ENCODE measurements around the gene MAP3K4. TPM values are rescaled to one million over a fixed set of nuclear protein-coding genes. Genes with fewer than 3 reads are reported as not detected.

MAP3K4 gene
- polyA plus RNA-seq, 4 donors, result 12.4 to 29.5 (median 18.2) TPM

DNA sequence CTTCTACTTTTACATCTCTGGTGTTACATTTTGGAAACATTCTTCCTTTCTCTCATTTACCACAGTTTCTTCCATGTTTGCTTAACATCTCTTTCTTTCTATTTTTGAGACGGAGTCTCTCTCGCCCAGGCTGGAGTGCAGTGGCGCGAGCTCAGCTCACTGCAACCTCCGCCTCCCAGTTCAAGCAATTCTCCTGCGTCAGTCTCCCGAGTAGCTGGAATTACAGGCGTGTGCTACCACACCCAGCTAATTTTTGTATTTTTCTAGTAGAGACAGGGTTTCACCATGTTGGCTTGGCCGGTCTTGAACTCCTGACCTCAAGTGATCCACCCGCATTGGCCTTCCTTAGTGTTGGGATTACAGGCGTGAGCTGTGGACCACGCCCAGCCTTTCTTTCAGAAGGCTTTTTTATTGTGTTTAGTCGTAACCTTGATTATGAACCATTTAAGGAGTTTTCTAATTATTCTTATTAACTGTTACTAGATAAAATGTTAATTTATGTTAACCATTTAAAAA is 27.8 kb downstream of the MAP3K4 start:
- Histone ChIP-seq H3K27ac (ENCODE audit: low read depth in 1 of 3, low read length in 2 of 3) (no peak overlapping the region), H3K9me3 (ENCODE audit: control insufficient read depth in 2 of 2, insufficient read depth in 1 of 2, low read depth in 1 of 2, low read length in 1 of 2) (no peaks in the 10 kb centered on the region), H3K36me3 (ENCODE audit: control insufficient read depth in 3 of 3, insufficient read depth in 2 of 3, low read depth in 1 of 3, low read length in 3 of 3) (peaks cover 0 to 7% (median 0%) of the 10 kb centered on the region in 3 donors), H3K4me1 (ENCODE audit: control insufficient read depth in 3 of 3, insufficient read depth in 2 of 3, low read depth in 1 of 3, low read length in 2 of 3) (peaks cover 0 to 5% (median 2%) of the 10 kb centered on the region in 3 donors), H3K27me3 (ENCODE audit: control insufficient read depth in 3 of 3, insufficient read depth in 3 of 3, low read length in 3 of 3) (no peaks in the 10 kb centered on the region), H3K4me3 (ENCODE audit: low read depth in 1 of 3, low read length in 3 of 3) (no peak overlapping the region)
- FAIRE-seq (no peak), DNase-seq (no peak)
- 86 to 92% (median 88%) methylated on average over 13 of the region's 13 CpGs for WGBS, 3 donors

GRCh38 chr6:161021543-161021942 is 30.0 kb downstream of the MAP3K4 start:
- Histone ChIP-seq H3K27me3 (ENCODE audit: control insufficient read depth in 3 of 3, insufficient read depth in 3 of 3, low read length in 3 of 3) (no peaks in the 10 kb centered on the region), H3K27ac (ENCODE audit: low read depth in 1 of 3, low read length in 2 of 3) (no peak overlapping the region), H3K9me3 (ENCODE audit: control insufficient read depth in 2 of 2, insufficient read depth in 1 of 2, low read depth in 1 of 2, low read length in 1 of 2) (no peaks in the 10 kb centered on the region), H3K4me3 (ENCODE audit: low read depth in 1 of 3, low read length in 3 of 3) (no peak overlapping the region), H3K36me3 (ENCODE audit: control insufficient read depth in 3 of 3, insufficient read depth in 2 of 3, low read depth in 1 of 3, low read length in 3 of 3) (peaks cover 0 to 5% (median 0%) of the 10 kb centered on the region in 3 donors), H3K4me1 (ENCODE audit: control insufficient read depth in 3 of 3, insufficient read depth in 2 of 3, low read depth in 1 of 3, low read length in 2 of 3) (peaks cover 0 to 5% (median 2%) of the 10 kb centered on the region in 3 donors)
- FAIRE-seq (no peak), DNase-seq (no peak)

GRCh38 chr6:161021998-161022743 is 30.6 kb downstream of the MAP3K4 start:
- Histone ChIP-seq H3K4me1 (ENCODE audit: control insufficient read depth in 3 of 3, insufficient read depth in 2 of 3, low read depth in 1 of 3, low read length in 2 of 3) (peaks cover 0 to 5% (median 2%) of the 10 kb centered on the region in 3 donors), H3K4me3 (ENCODE audit: low read depth in 1 of 3, low read length in 3 of 3) (no peak overlapping the region), H3K36me3 (ENCODE audit: control insufficient read depth in 3 of 3, insufficient read depth in 2 of 3, low read depth in 1 of 3, low read length in 3 of 3) (peaks cover 0 to 5% (median 0%) of the 10 kb centered on the region in 3 donors), H3K27ac (ENCODE audit: low read depth in 1 of 3, low read length in 2 of 3) (no peak overlapping the region), H3K27me3 (ENCODE audit: control insufficient read depth in 3 of 3, insufficient read depth in 3 of 3, low read length in 3 of 3) (no peaks in the 10 kb centered on the region), H3K9me3 (ENCODE audit: control insufficient read depth in 2 of 2, insufficient read depth in 1 of 2, low read depth in 1 of 2, low read length in 1 of 2) (no peaks in the 10 kb centered on the region)
- peak; percentile 25 to 31 for DNase-seq
- WGBS, 3 donors, result 57 to 83% (median 76%) methylated on average over 8 of the region's 8 CpGs
- no peak for FAIRE-seq

DNA sequence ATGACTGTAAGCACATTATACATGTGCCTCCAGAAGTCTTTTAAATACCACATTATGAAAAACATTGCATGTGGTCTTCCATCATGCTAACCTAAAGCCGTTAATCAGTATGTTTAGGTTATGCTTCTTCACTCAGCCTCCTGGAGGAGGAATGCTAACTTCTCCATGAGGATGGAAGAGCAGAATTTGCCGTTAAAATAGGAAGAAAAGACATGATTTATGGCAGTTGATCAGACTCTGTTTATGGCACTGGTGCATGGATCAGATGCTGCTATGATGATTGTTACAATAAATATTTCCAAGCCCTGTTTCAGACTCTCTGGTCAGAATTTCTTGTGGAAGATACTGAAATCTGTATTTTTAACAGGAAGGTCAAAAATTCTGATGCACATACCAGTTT is 31.7 kb downstream of the MAP3K4 start:
- Histone ChIP-seq H3K36me3 (ENCODE audit: control insufficient read depth in 3 of 3, insufficient read depth in 2 of 3, low read depth in 1 of 3, low read length in 3 of 3) (peaks cover 0 to 5% (median 0%) of the 10 kb centered on the region in 3 donors), H3K27me3 (ENCODE audit: control insufficient read depth in 3 of 3, insufficient read depth in 3 of 3, low read length in 3 of 3) (no peaks in the 10 kb centered on the region), H3K27ac (ENCODE audit: low read depth in 1 of 3, low read length in 2 of 3) (no peak overlapping the region), H3K4me1 (ENCODE audit: control insufficient read depth in 3 of 3, insufficient read depth in 2 of 3, low read depth in 1 of 3, low read length in 2 of 3) (peaks cover 2 to 5% (median 3%) of the 10 kb centered on the region in 3 donors), H3K4me3 (ENCODE audit: low read depth in 1 of 3, low read length in 3 of 3) (no peak overlapping the region), H3K9me3 (ENCODE audit: control insufficient read depth in 2 of 2, insufficient read depth in 1 of 2, low read depth in 1 of 2, low read length in 1 of 2) (no peaks in the 10 kb centered on the region)
- 70 to 86% (median 71%) methylated on average over 2 of the region's 2 CpGs for WGBS, 3 donors
- no peak for DNase-seq
- FAIRE-seq, result no peak

DNA sequence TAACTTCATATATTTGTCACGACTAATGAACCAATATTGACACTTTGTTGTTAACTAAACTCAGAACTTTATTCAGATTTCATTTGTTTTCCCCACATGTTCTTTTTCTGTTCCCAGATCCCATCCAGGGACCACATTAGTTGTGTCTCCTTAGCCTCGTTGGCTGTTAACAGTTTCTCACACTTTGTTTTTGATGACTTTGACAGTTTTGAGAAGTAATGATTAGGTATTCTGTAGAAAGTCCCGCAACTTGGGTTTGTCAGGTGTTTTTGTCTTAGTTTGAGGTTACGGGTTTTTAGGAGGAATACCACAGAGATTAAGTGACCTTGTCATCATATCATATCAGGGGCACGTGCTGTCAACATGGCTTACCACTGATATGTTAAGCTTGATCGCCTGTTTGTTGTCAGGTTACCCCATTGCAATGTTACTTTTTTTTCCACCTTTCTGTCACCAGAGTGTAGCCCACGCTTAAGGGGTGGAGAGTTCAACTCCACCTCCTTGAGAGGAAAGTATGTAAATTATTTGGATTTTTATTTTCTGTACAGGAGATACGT is 32.9 kb downstream of the MAP3K4 start:
- Histone ChIP-seq H3K27me3 (ENCODE audit: control insufficient read depth in 3 of 3, insufficient read depth in 3 of 3, low read length in 3 of 3) (no peaks in the 10 kb centered on the region), H3K27ac (ENCODE audit: low read depth in 1 of 3, low read length in 2 of 3) (no peak overlapping the region), H3K9me3 (ENCODE audit: control insufficient read depth in 2 of 2, insufficient read depth in 1 of 2, low read depth in 1 of 2, low read length in 1 of 2) (no peaks in the 10 kb centered on the region), H3K4me3 (ENCODE audit: low read depth in 1 of 3, low read length in 3 of 3) (no peak overlapping the region), H3K4me1 (ENCODE audit: control insufficient read depth in 3 of 3, insufficient read depth in 2 of 3, low read depth in 1 of 3, low read length in 2 of 3) (peaks cover under 1 to 9% (median 5%) of the 10 kb centered on the region in 3 donors), H3K36me3 (ENCODE audit: control insufficient read depth in 3 of 3, insufficient read depth in 2 of 3, low read depth in 1 of 3, low read length in 3 of 3) (peaks cover 0 to 3% (median 0%) of the 10 kb centered on the region in 3 donors)
- DNase-seq (no peak), FAIRE-seq (no peak)
- WGBS, 3 donors, result 84 to 94% (median 92%) methylated on average over 8 of the region's 8 CpGs

DNA sequence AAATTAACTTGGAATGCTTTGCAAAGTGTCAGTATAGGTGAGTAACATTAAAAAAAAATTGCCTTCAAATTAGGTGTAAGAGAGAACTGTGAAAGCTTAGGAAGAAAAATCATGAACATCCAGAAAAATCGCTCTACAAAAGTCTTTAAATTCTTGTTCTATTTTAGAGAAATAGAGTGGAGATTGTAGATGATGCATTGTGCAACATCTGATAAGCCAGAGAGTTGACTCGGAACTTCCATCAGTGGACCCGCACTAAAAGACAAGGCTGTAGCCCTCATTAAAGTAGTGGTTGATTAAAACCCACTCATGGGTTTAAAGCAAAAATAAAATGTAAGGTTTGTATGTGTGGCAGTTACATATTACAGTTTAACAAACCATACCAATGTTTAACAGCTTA is 35.8 kb downstream of the MAP3K4 start:
- FAIRE-seq (no peak), DNase-seq (no peak)
- H3K36me3 ChIP-seq (ENCODE audit: control insufficient read depth in 3 of 3, insufficient read depth in 2 of 3, low read depth in 1 of 3, low read length in 3 of 3), result peaks cover 0 to 2% (median 0%) of the 10 kb centered on the region in 3 donors
- peaks cover 0 to 13% (median 1%) of the 10 kb centered on the region in 3 donors for H3K4me1 ChIP-seq (ENCODE audit: control insufficient read depth in 3 of 3, insufficient read depth in 2 of 3, low read depth in 1 of 3, low read length in 2 of 3)
- H3K9me3 ChIP-seq (ENCODE audit: control insufficient read depth in 2 of 2, insufficient read depth in 1 of 2, low read depth in 1 of 2, low read length in 1 of 2), result no peaks in the 10 kb centered on the region
- WGBS, 3 donors, result 87 to 94% (median 90%) methylated on average over 3 of the region's 3 CpGs
- no peak overlapping the region for H3K4me3 ChIP-seq (ENCODE audit: low read depth in 1 of 3, low read length in 3 of 3)
- no peaks in the 10 kb centered on the region for H3K27me3 ChIP-seq (ENCODE audit: control insufficient read depth in 3 of 3, insufficient read depth in 3 of 3, low read length in 3 of 3)
- no peak overlapping the region for H3K27ac ChIP-seq (ENCODE audit: low read depth in 1 of 3, low read length in 2 of 3)

GRCh38 chr6:161029195-161029809 is 37.7 kb downstream of the MAP3K4 start:
- DNase-seq (no peak), FAIRE-seq (no peak)
- H3K36me3 ChIP-seq (ENCODE audit: control insufficient read depth in 3 of 3, insufficient read depth in 2 of 3, low read depth in 1 of 3, low read length in 3 of 3), result peaks cover 0 to 2% (median 1%) of the 10 kb centered on the region in 3 donors
- H3K4me1 ChIP-seq (ENCODE audit: control insufficient read depth in 3 of 3, insufficient read depth in 2 of 3, low read depth in 1 of 3, low read length in 2 of 3), result peaks cover 0 to 13% (median 0%) of the 10 kb centered on the region in 3 donors
- 56 to 80% (median 68%) methylated on average over 8 of the region's 8 CpGs for WGBS, 3 donors
- H3K27me3 ChIP-seq (ENCODE audit: control insufficient read depth in 3 of 3, insufficient read depth in 3 of 3, low read length in 3 of 3), result no peaks in the 10 kb centered on the region
- no peak overlapping the region for H3K27ac ChIP-seq (ENCODE audit: low read depth in 1 of 3, low read length in 2 of 3)
- H3K4me3 ChIP-seq (ENCODE audit: low read depth in 1 of 3, low read length in 3 of 3), result no peak overlapping the region
- H3K9me3 ChIP-seq (ENCODE audit: control insufficient read depth in 2 of 2, insufficient read depth in 1 of 2, low read depth in 1 of 2, low read length in 1 of 2), result no peaks in the 10 kb centered on the region

DNA sequence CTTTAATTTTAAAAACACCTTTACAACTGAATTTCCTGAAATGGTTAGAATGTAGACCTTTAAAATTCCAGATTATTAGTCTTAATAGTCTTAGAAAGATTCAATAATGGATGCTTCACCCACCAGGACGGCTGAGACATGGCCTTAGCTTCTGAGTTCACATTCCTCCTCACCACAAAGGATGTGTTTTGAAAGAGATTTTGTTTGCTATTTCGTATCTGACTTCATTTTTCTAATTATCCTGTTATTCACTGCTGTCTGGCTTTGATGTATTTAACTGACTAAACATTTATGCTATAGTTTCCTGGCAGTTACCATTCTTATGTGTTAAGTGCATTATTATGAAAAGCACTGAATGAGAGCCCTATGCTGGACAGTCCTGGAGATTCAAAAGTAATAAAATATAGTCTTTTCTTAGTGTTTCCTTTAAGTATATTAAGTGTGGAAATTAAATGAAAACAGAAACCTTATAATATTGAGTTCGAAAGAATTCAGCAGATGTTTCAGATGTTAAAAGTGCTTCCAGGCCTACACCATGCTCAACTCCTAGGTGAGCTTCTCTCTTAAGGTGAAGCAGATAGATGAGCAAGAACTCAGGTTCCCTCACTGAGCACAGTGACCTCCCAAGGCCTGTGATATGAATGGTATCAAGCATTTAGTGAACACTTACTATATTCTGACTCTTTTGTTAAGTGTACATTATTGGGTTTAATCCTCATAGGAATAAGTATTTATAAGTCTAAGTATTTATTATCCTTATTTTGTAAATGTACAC is 40.3 kb downstream of the MAP3K4 start:
- Histone ChIP-seq H3K27ac (ENCODE audit: low read depth in 1 of 3, low read length in 2 of 3) (no peak overlapping the region), H3K4me1 (ENCODE audit: control insufficient read depth in 3 of 3, insufficient read depth in 2 of 3, low read depth in 1 of 3, low read length in 2 of 3) (peaks cover 0 to 13% (median 0%) of the 10 kb centered on the region in 3 donors), H3K27me3 (ENCODE audit: control insufficient read depth in 3 of 3, insufficient read depth in 3 of 3, low read length in 3 of 3) (no peaks in the 10 kb centered on the region), H3K4me3 (ENCODE audit: low read depth in 1 of 3, low read length in 3 of 3) (no peak overlapping the region), H3K9me3 (ENCODE audit: control insufficient read depth in 2 of 2, insufficient read depth in 1 of 2, low read depth in 1 of 2, low read length in 1 of 2) (no peaks in the 10 kb centered on the region), H3K36me3 (ENCODE audit: control insufficient read depth in 3 of 3, insufficient read depth in 2 of 3, low read depth in 1 of 3, low read length in 3 of 3) (peaks cover 0 to 2% (median 1%) of the 10 kb centered on the region in 3 donors)
- FAIRE-seq, result no peak
- DNase-seq, result no peak
- 68 to 78% (median 72%) methylated on average over 3 of the region's 3 CpGs for WGBS, 3 donors
